Measurements from ENCODE around the gene GPR108. TPM values are rescaled to one million over a fixed set of nuclear protein-coding genes. Genes with fewer than 3 reads are reported as not detected.

Gene GPR108
- total RNA-seq, 1 donor from 2014 or later = 72.8 TPM

DNA sequence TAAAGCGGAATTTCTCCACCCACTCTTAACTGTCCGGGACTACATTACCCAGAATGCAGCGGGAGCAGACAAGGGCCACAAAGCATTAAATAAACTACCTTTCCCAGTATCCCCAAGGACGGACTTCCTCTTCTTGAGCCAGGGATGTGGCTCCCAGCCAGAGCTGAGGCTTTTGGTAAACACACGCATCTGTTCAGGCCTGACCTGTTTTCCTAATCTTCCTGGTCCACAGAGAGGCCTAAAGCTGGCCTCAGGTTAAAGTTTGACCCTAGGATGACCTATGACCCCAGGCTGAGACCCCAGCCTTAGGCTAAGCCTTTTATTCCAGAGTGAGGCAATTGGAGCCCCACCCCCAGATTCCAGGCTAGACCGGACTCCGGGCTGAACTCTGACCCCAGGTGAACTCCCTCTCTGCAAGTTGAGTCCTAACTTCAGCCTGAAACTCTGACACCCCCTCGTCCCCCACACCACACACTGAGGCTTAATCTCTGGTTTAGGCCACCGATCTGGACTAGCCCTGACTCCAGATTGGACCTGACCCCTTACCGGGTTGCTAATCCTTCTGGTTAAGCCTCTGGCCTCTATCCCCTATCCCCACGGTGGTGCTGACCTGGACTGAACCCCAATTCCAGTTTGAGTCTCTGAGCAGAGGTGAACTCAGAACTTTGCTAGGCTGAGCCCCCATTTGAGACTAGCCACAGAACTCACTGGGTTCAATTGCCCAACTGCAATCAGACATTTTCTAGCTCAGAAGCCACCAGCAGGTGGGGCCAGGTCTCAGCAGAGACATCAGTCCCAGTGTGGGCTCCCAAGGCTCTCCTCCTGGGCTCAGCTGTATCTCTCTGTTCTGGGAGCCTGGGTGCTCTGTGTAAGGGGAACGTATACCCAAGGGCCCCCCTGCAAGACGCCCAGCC is 750 bp upstream of the GPR108 start:
- Mint-ChIP-seq H3K27ac (peak overlapping the region; percentile 90), H3K4me1 (ENCODE audit: low read depth) (peaks cover 31% of the 10 kb centered on the region), H3K36me3 (ENCODE audit: insufficient read depth) (peaks cover 4% of the 10 kb centered on the region), H3K4me3 (ENCODE audit: low read depth) (peak overlapping the region; percentile 91), H3K9me3 (ENCODE audit: low read depth) (no peaks in the 10 kb centered on the region), H3K27me3 (no peaks in the 10 kb centered on the region)
- DNase-seq (ENCODE audit: low spot score, unreplicated experiment) = peak; percentile 46
- TF ChIP-seq CTCF (IDR thresholded peaks at IDR 0.05; ENCODE audit: unreplicated experiment) = peak; percentile 64

GRCh38 chr19:6736917-6737283 is 480 bp downstream of the GPR108 start:
- peak; percentile 0 for TF ChIP-seq CTCF (IDR thresholded peaks at IDR 0.05; ENCODE audit: unreplicated experiment)
- Mint-ChIP-seq H3K4me3 (ENCODE audit: low read depth) (peak overlapping the region; percentile 91), H3K9me3 (ENCODE audit: low read depth) (no peaks in the 10 kb centered on the region), H3K27ac (peak overlapping the region; percentile 98), H3K36me3 (ENCODE audit: insufficient read depth) (peaks cover 6% of the 10 kb centered on the region), H3K4me1 (ENCODE audit: low read depth) (peaks cover 31% of the 10 kb centered on the region), H3K27me3 (no peaks in the 10 kb centered on the region)
- no peak for DNase-seq (ENCODE audit: low spot score, unreplicated experiment)

GRCh38 chr19:6736169-6736916 is 1.0 kb downstream of the GPR108 start:
- H3K9me3 Mint-ChIP-seq (ENCODE audit: low read depth) = no peaks in the 10 kb centered on the region
- peak overlapping the region; percentile 98 for H3K27ac Mint-ChIP-seq
- DNase-seq (ENCODE audit: low spot score, unreplicated experiment) = peak; percentile 39
- H3K36me3 Mint-ChIP-seq (ENCODE audit: insufficient read depth) = peaks cover 6% of the 10 kb centered on the region
- H3K27me3 Mint-ChIP-seq = no peaks in the 10 kb centered on the region
- peaks cover 31% of the 10 kb centered on the region for H3K4me1 Mint-ChIP-seq (ENCODE audit: low read depth)
- TF ChIP-seq CTCF (IDR thresholded peaks at IDR 0.05; ENCODE audit: unreplicated experiment) = peak; percentile 68
- H3K4me3 Mint-ChIP-seq (ENCODE audit: low read depth) = peak overlapping the region; percentile 91

DNA sequence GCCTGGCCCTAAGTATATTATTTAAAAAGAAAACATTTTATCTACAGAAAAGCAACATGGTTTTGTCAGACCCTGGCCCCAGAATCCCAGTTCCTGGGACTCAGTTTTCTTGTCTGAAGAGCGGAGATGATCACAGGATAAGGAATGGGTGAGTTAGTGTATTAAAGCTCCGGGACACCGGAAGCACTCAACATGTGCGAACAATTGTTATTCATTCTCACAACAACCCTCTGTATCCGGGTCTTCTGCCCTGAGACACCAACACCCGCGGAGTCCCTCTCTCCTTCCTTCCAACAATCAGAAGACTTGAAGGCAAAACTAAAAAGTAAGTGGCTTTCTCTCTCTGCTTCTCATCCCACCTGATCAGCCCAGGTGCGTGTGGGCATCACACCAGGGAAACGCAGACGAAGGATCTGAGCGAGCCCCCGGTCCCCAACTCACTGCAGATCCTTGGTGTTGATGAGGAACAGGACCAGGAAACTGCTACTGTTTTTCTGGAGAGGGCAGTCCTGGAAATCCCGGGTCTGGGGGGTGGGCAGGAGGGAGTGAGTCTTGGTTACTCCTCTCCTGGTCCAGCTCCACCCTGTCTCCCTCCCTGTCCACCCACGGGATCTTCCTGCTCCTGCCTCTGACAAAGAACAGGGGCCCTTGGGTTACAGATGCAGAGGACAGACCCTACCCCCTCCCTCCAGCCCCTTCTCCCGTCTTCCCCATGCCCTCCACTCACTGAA is 2.0 kb downstream of the GPR108 start:
- H3K27ac Mint-ChIP-seq = no peak overlapping the region
- no peaks in the 10 kb centered on the region for H3K9me3 Mint-ChIP-seq (ENCODE audit: low read depth)
- TF ChIP-seq CTCF (IDR thresholded peaks at IDR 0.05; ENCODE audit: unreplicated experiment) = no peak
- no peak for DNase-seq (ENCODE audit: low spot score, unreplicated experiment)
- H3K4me3 Mint-ChIP-seq (ENCODE audit: low read depth) = peak overlapping the region; percentile 91
- no peaks in the 10 kb centered on the region for H3K27me3 Mint-ChIP-seq
- peaks cover 6% of the 10 kb centered on the region for H3K36me3 Mint-ChIP-seq (ENCODE audit: insufficient read depth)
- peaks cover 26% of the 10 kb centered on the region for H3K4me1 Mint-ChIP-seq (ENCODE audit: low read depth)

Data from progenitor cell of endocrine pancreas (in vitro differentiated cells).